Ascending aorta (tissue), 2 donors: ENCODE data around the gene ITFG2. TPM values are rescaled to one million over a fixed set of nuclear protein-coding genes. Genes with fewer than 3 reads are reported as not detected.

Source experiments
- DNase-seq, 2 donors: peaks; one replicate each; pipeline ENCODE4 v3.0.0-alpha.2; 2019; ENCODE audit warnings: low spot score in 2 of 2
- H3K27ac ChIP-seq, 2 donors: fragments of 200-600 bp; sonication (generic); one replicate each; pipeline ENCODE4 v1.5.1; 2016 to 2017; ENCODE audit warnings: mild to moderate bottlenecking in 1 of 2
- H3K27me3 ChIP-seq: fragments of 200-600 bp; sonication (generic); one replicate; pipeline ENCODE4 v1.5.1; 2017
- H3K36me3 ChIP-seq, 2 donors: fragments of 200-600 bp; sonication (generic); one replicate each; pipeline ENCODE4 v1.5.1; 2016
- H3K4me1 ChIP-seq, 2 donors: fragments of 200-600 bp; sonication (generic); one replicate each; pipeline ENCODE4 v1.5.1; 2016 to 2017; ENCODE audit warnings: mild to moderate bottlenecking in 1 of 2
- H3K4me3 ChIP-seq, 2 donors: fragments of 200-600 bp; sonication (generic); one replicate each; pipeline ENCODE4 v1.5.1; 2016 to 2017; ENCODE audit warnings: mild to moderate bottlenecking in 1 of 2
- H3K9me3 ChIP-seq, 2 donors: fragments of 200-600 bp; sonication (generic); one replicate each; pipeline ENCODE4 v1.5.1; 2016
- CTCF ChIP-seq, 3 experiments: fragments of 200-600 bp in 2 of 3; fragments of 450-650 bp in 1 of 3; sonication (generic) in 2 of 3; IDR thresholded peaks; one replicate each; pipeline ENCODE4 v1.5.1; 2016 to 2019; ENCODE audit warnings: antibody characterized with exemption in 3 of 3, mild to moderate bottlenecking in 1 of 3, moderate library complexity in 1 of 3
- intact Hi-C: fragments of 100-400 bp; cut with DNase I; formaldehyde crosslinking; loops from one replicate; pipeline ENCODE4 v1.15.1; 2023
- total RNA-seq: library from RNA; depleted of rRNA; stranded (reverse); fragments of >200 nt; gene quantifications from one replicate; pipeline ENCODE4 v1.1.0, GENCODE V29; 2016

The ITFG2 gene
- total RNA-seq, 1 donor from 2014 or later: 19.9 TPM

GRCh38 chr12:2834581-2835491, 22.4 kb downstream of the ITFG2 start, which contains the start of gene NRIP2:
Gene NRIP2, minus strand, starts transcription at chr12:2835035. Its CDS starts 52 bp downstream, at chr12:2834983.
- intact Hi-C loops: no loop called here
- Histone ChIP-seq H3K9me3 (no peaks in the 10 kb centered on the region), H3K36me3 (peaks cover 3 to 10% of the 10 kb centered on the region in 2 donors), H3K4me3 (peak within 1 kb of the TSS in 1 of 2 donors; percentile 48), H3K4me1 (peaks cover 0 to 5% of the 10 kb centered on the region in 2 donors), H3K27me3 (no peaks in the 10 kb centered on the region), H3K27ac (peak within 1 kb of the TSS in 1 of 2 donors; percentile 29)
- no peak for DNase-seq
- TF ChIP-seq CTCF (IDR thresholded peaks at IDR 0.05): peak in 1 of 3 experiments; percentile 19

GRCh38 chr12:2835691-2836403, 23.4 kb downstream of the ITFG2 start:
- Histone ChIP-seq H3K4me1 (peaks cover 0 to 5% of the 10 kb centered on the region in 2 donors), H3K9me3 (no peaks in the 10 kb centered on the region), H3K4me3 (no peak overlapping the region), H3K36me3 (peaks cover 0 to 3% of the 10 kb centered on the region in 2 donors), H3K27ac (no peak overlapping the region), H3K27me3 (no peaks in the 10 kb centered on the region)
- no peak for TF ChIP-seq CTCF (IDR thresholded peaks at IDR 0.05)
- no peak for DNase-seq
- intact Hi-C loops: no loop called here

- Histone ChIP-seq H3K4me1 (peaks cover 0 to 5% of the 10 kb centered on the region in 2 donors), H3K27me3 (no peaks in the 10 kb centered on the region), H3K9me3 (no peaks in the 10 kb centered on the region), H3K27ac (no peak overlapping the region), H3K4me3 (no peak overlapping the region), H3K36me3 (no peaks in the 10 kb centered on the region)
- intact Hi-C loops: no loop called here
- TF ChIP-seq CTCF (IDR thresholded peaks at IDR 0.05): no peak
- DNase-seq: no peak
Observed at GRCh38 chr12:2836574-2836973, 24.1 kb downstream of the ITFG2 start.

GRCh38 chr12:2841056-2841650, 28.7 kb downstream of the ITFG2 start:
- TF ChIP-seq CTCF (IDR thresholded peaks at IDR 0.05): no peak
- H3K4me1 ChIP-seq: no peaks in the 10 kb centered on the region

GRCh38 chr12:2842948-2843347, 30.5 kb downstream of the ITFG2 start:
- Histone ChIP-seq H3K36me3 (no peaks in the 10 kb centered on the region), H3K4me1 (no peaks in the 10 kb centered on the region), H3K9me3 (no peaks in the 10 kb centered on the region), H3K4me3 (no peak overlapping the region), H3K27me3 (no peaks in the 10 kb centered on the region), H3K27ac (peak overlapping the region; percentile 27 to 46)
- intact Hi-C loops: no loop called here
- no peak for TF ChIP-seq CTCF (IDR thresholded peaks at IDR 0.05)
- no peak for DNase-seq

More at GRCh38 chr12:2841056-2841650, 28.7 kb downstream of the ITFG2 start:
- H3K4me3 ChIP-seq: no peak overlapping the region
- no peaks in the 10 kb centered on the region for H3K36me3 ChIP-seq
- no peak for DNase-seq
- intact Hi-C loops: no loop called here
- H3K27ac ChIP-seq: no peak overlapping the region
- H3K27me3 ChIP-seq: no peaks in the 10 kb centered on the region
- no peaks in the 10 kb centered on the region for H3K9me3 ChIP-seq
